Mesothelial cell of epicardium (in vitro differentiated cells): Measurements from ENCODE around the gene CEP78. TPM values are rescaled to one million over a fixed set of nuclear protein-coding genes. Genes with fewer than 3 reads are reported as not detected.

ENCODE experiments used
- DNase-seq, 2 experiments: peaks; one replicate each; pipeline ENCODE4 v3.0.0; 2021; ENCODE audit warnings: low spot score in 2 of 2; ENCODE audit not compliant: unreplicated experiment in 2 of 2
- H3K27ac Mint-ChIP-seq: 2 replicates; pipeline ENCODE4 v1.8.0; 2021; ENCODE audit warnings: mixed read lengths
- H3K27me3 Mint-ChIP-seq: 2 replicates; pipeline ENCODE4 v1.8.0; 2021; ENCODE audit warnings: low read depth, mixed read lengths
- H3K36me3 Mint-ChIP-seq: 2 replicates; pipeline ENCODE4 v1.8.0; 2021; ENCODE audit warnings: mixed read lengths
- H3K4me1 Mint-ChIP-seq: 2 replicates; pipeline ENCODE4 v1.8.0; 2021; ENCODE audit warnings: mixed read lengths
- H3K4me3 Mint-ChIP-seq: 2 replicates; pipeline ENCODE4 v1.8.0; 2021; ENCODE audit warnings: mild to moderate bottlenecking, moderate library complexity, mixed read lengths
- H3K9me3 Mint-ChIP-seq: 2 replicates; pipeline ENCODE4 v1.8.0; 2021; ENCODE audit warnings: mixed read lengths
- total RNA-seq: library from RNA; stranded (reverse); gene quantifications from 3 replicates; pipeline ENCODE4 v1.2.1, GENCODE V29; 2021
- TF ChIP-seq, protein P1 (sequence below): fragments of 200-600 bp; sonication (generic); IDR thresholded peaks from one replicate; pipeline ENCODE4 v1.5.0; 2021; ENCODE audit warnings: antibody characterized with exemption; ENCODE audit not compliant: unreplicated experiment

Gene CEP78
- total RNA-seq, 1 donor from 2014 or later, result 40.9 TPM

- peaks cover 3% of the 10 kb centered on the region for H3K4me1 Mint-ChIP-seq
- no peak overlapping the region for H3K4me3 Mint-ChIP-seq
- H3K36me3 Mint-ChIP-seq, result peaks cover 43% of the 10 kb centered on the region
- no peak overlapping the region for H3K27ac Mint-ChIP-seq
- no peak for DNase-seq
- TF ChIP-seq, protein P1, sequence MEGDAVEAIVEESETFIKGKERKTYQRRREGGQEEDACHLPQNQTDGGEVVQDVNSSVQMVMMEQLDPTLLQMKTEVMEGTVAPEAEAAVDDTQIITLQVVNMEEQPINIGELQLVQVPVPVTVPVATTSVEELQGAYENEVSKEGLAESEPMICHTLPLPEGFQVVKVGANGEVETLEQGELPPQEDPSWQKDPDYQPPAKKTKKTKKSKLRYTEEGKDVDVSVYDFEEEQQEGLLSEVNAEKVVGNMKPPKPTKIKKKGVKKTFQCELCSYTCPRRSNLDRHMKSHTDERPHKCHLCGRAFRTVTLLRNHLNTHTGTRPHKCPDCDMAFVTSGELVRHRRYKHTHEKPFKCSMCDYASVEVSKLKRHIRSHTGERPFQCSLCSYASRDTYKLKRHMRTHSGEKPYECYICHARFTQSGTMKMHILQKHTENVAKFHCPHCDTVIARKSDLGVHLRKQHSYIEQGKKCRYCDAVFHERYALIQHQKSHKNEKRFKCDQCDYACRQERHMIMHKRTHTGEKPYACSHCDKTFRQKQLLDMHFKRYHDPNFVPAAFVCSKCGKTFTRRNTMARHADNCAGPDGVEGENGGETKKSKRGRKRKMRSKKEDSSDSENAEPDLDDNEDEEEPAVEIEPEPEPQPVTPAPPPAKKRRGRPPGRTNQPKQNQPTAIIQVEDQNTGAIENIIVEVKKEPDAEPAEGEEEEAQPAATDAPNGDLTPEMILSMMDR, result no peak
- no peaks in the 10 kb centered on the region for H3K27me3 Mint-ChIP-seq
- H3K9me3 Mint-ChIP-seq, result peaks cover 9% of the 10 kb centered on the region
Observed at GRCh38 chr9:78319197-78320029, 83.5 kb downstream of the CEP78 start.

DNA sequence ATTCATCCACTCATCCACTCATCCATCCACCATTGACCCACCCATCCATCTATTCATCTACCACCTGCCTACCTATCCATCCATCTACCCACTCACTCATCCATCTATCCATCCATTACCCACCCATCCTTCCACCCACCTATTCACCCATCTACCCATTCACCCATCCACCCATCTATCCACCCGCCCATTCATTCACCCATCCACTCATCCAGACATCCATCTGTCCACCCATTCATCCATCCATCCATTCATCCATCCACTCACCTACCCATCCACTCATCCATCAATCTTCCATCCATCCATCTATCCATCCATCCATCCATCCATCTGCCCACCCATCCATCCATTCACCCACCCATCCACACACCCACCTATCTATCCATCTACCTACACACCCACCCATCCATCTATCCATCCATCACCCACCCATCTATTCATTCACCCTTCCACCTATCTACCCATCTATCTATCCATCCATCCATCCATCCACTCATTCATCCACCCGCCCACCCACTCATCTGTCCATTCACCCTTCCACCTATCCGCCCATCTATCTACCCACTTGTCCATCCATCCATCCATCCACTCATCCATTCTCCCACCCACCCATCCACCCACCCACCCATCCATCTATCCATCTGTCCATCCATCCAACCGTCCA, 84.3 kb downstream of the CEP78 start:
- Mint-ChIP-seq H3K9me3 (peaks cover 9% of the 10 kb centered on the region), H3K36me3 (peaks cover 43% of the 10 kb centered on the region), H3K4me1 (peaks cover under 1% of the 10 kb centered on the region), H3K27me3 (no peaks in the 10 kb centered on the region), H3K27ac (no peak overlapping the region), H3K4me3 (no peak overlapping the region)
- TF ChIP-seq, protein P1, result no peak
- DNase-seq, result no peak

DNA sequence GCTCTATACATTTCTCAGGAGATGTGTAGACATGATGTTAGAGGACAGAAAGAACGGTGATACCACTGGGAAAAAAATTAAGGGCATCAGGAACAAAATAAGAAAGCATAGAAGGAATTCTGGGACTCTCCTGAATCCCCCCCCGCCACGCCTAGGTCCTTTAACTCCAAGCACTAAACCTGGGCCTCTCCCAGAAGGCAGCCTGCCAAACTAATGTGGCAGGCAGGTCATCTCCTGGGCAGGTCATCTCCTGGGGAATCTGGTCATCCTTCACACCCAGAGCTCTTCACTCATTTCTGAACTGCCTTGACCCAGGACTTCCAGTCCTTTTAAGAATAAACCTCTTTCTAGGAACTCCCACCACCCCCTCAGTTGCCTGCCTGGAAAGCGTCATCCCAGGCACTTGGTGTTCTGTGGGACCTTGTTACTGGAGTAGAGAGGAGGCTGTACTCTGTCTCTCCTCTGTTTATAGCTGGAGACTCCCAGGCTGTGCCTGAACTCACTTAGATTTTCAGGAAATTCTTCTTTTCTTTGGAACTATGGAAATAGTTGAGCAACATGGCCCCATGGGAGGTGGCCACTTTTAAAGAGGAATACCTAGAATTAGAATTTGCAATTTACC, 85.1 kb downstream of the CEP78 start:
- TF ChIP-seq, protein P1, result no peak
- H3K27ac Mint-ChIP-seq, result no peak overlapping the region
- H3K27me3 Mint-ChIP-seq, result no peaks in the 10 kb centered on the region
- no peak overlapping the region for H3K4me3 Mint-ChIP-seq
- DNase-seq, result no peak
- peaks cover 9% of the 10 kb centered on the region for H3K4me1 Mint-ChIP-seq
- H3K36me3 Mint-ChIP-seq, result peaks cover 43% of the 10 kb centered on the region
- H3K9me3 Mint-ChIP-seq, result peaks cover 9% of the 10 kb centered on the region

DNA sequence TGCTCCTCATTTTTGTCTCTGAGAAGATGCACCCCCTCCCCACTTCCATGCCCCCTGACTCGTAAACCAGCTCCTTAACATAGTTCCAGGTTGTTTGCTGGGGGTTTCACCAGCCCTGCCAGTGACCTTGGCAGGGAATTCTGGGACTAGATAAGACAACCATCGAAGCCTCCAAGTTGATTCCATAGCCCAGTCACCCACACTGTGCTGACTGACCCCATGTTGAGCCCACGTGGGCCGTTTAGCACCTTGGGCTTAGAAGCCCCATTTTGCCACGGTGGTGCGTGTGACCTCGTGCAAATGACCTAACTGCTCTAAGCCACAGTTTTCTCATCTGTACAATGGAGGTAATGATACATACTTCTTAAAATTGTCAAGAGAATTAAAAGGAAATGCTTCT, 85.6 kb downstream of the CEP78 start:
- Mint-ChIP-seq H3K27me3 (no peaks in the 10 kb centered on the region), H3K27ac (no peak overlapping the region), H3K36me3 (peaks cover 43% of the 10 kb centered on the region), H3K9me3 (peaks cover 9% of the 10 kb centered on the region), H3K4me1 (peaks cover 12% of the 10 kb centered on the region), H3K4me3 (no peak overlapping the region)
- TF ChIP-seq, protein P1, result no peak
- no peak for DNase-seq

- Mint-ChIP-seq H3K36me3 (peaks cover 27% of the 10 kb centered on the region), H3K27me3 (no peaks in the 10 kb centered on the region), H3K4me1 (peaks cover 12% of the 10 kb centered on the region), H3K27ac (no peak overlapping the region), H3K4me3 (no peak overlapping the region), H3K9me3 (peaks cover 9% of the 10 kb centered on the region)
- TF ChIP-seq, protein P1, result no peak
- DNase-seq, result no peak
Observed at GRCh38 chr9:78324068-78324650, 88.3 kb downstream of the CEP78 start.
